IMR-90 (cell line): ENCODE results near the gene ATP5F1B. TPM values are rescaled to one million over a fixed set of nuclear protein-coding genes. Genes with fewer than 3 reads are reported as not detected.
A peak's percentile ranks its signal among the peaks of the same experiment; 100 is the strongest.

Experiments used
- ATAC-seq: fragments of 200-7000 bp; cut with Tn5 transposase; 2 replicates; pipeline ENCODE4 v1.9.1; 2020; ENCODE audit warnings: low read depth, mild to moderate bottlenecking, moderate library complexity
- BruUV-seq: library from RNA; stranded (reverse); fragments of 400-500 nt; replicated peaks from 2 replicates; lab custom pipeline; 2021; lab: Mats Ljungman, UMichigan
- CTCF ChIA-PET: fragments of 300-600 bp; formaldehyde crosslinking; extraction: SDS; loops from one replicate; lab custom pipeline; 2021; ENCODE audit warnings: antibody characterized with exemption; lab: Yijun Ruan, JAX
- POLR2A ChIA-PET: fragments of 300-600 bp; sonication (Branson Sonifier 250); formaldehyde crosslinking; loops from one replicate; lab custom pipeline; 2022; ENCODE audit warnings: antibody characterized with exemption; ENCODE audit not compliant: unreplicated experiment; lab: Charles Lee
- DNase-seq: peaks from one replicate; pipeline ENCODE4 v3.0.0; 2013
- H2AFZ ChIP-seq: replicated peaks from 2 replicates; pipeline ENCODE3; 2013; ENCODE audit warnings: low read length, mild to moderate bottlenecking; ENCODE audit not compliant: poor library complexity
- H2AK5ac ChIP-seq: 2 replicates; pipeline ENCODE4 v1.6.1; 2013; ENCODE audit warnings: low read depth, low read length, inconsistent platforms
- H2AK9ac ChIP-seq: replicated peaks from 2 replicates; pipeline ENCODE3; 2013; ENCODE audit warnings: mild to moderate bottlenecking, low read depth, low read length, moderate library complexity; ENCODE audit not compliant: poor library complexity
- H2BK120ac ChIP-seq: 2 replicates; pipeline ENCODE4 v1.6.1; 2013; ENCODE audit warnings: low read depth, low read length, inconsistent platforms
- H2BK15ac ChIP-seq: 3 replicates; pipeline ENCODE4 v1.6.1; 2013; ENCODE audit warnings: low read depth, low read length, inconsistent platforms
- H2BK20ac ChIP-seq: 2 replicates; pipeline ENCODE4 v1.6.1; 2013; ENCODE audit warnings: low read depth, mild to moderate bottlenecking, inconsistent platforms, low read length, moderate library complexity
- H2BK5ac ChIP-seq: 2 replicates; pipeline ENCODE4 v1.6.1; 2013; ENCODE audit warnings: mild to moderate bottlenecking, low read depth, low read length, inconsistent platforms; ENCODE audit not compliant: poor library complexity, severe bottlenecking
- H3K14ac ChIP-seq: replicated peaks from 2 replicates; pipeline ENCODE4 v1.6.1; 2013; ENCODE audit warnings: low read depth, low read length, inconsistent platforms
- H3K18ac ChIP-seq: 2 replicates; pipeline ENCODE4 v1.6.1; 2013; ENCODE audit warnings: low read depth, low read length, control low read depth
- H3K23ac ChIP-seq: 2 replicates; pipeline ENCODE4 v1.6.1; 2013; ENCODE audit warnings: low read depth, low read length, inconsistent platforms
- H3K27ac ChIP-seq: 2 replicates; pipeline ENCODE4 v1.5.1; 2013; ENCODE audit warnings: mild to moderate bottlenecking, control low read depth, low read length; ENCODE audit not compliant: insufficient read depth
- H3K27me3 ChIP-seq: 2 replicates; pipeline ENCODE4 v1.6.1; 2013; ENCODE audit warnings: low read length; ENCODE audit not compliant: control insufficient read depth, insufficient read depth
- H3K36me3 ChIP-seq: 2 replicates; pipeline ENCODE4 v1.6.1; 2013; ENCODE audit warnings: low read length, mixed read lengths; ENCODE audit not compliant: control insufficient read depth, insufficient read depth
- H3K4ac ChIP-seq: 2 replicates; pipeline ENCODE4 v1.6.1; 2013; ENCODE audit warnings: low read depth, low read length, inconsistent platforms
- H3K4me1 ChIP-seq: 2 replicates; pipeline ENCODE4 v1.6.1; 2013; ENCODE audit warnings: low read length, mixed read lengths; ENCODE audit not compliant: control insufficient read depth, insufficient read depth
- H3K4me2 ChIP-seq: 2 replicates; pipeline ENCODE4 v1.6.1; 2013; ENCODE audit warnings: low read depth, mild to moderate bottlenecking, control low read depth, low read length, moderate library complexity
- H3K4me3 ChIP-seq: 2 replicates; pipeline ENCODE4 v1.5.1; 2013; ENCODE audit warnings: low read depth, mild to moderate bottlenecking, control low read depth, low read length, moderate library complexity; ENCODE audit not compliant: insufficient read depth
- H3K56ac ChIP-seq: 2 replicates; pipeline ENCODE4 v1.6.1; 2013; ENCODE audit warnings: low read length, inconsistent platforms; ENCODE audit not compliant: insufficient read depth; ENCODE audit errors: extremely low read depth
- H3K79me1 ChIP-seq, 2 experiments: 2 replicates each; pipeline ENCODE4 v1.6.1; 2013; ENCODE audit warnings: low read length in 2 of 2, inconsistent platforms in 1 of 2, low read depth in 1 of 2
- H3K9ac ChIP-seq: 2 replicates; pipeline ENCODE4 v1.6.1; 2013; ENCODE audit warnings: low read depth, low read length, control low read depth
- H3K9me1 ChIP-seq: 2 replicates; pipeline ENCODE4 v1.6.1; 2013; ENCODE audit warnings: low read length, inconsistent platforms; ENCODE audit not compliant: insufficient read depth
- H3K9me3 ChIP-seq: 2 replicates; pipeline ENCODE4 v1.6.1; 2013; ENCODE audit warnings: low read length; ENCODE audit not compliant: control insufficient read depth, insufficient read depth
- H4K20me1 ChIP-seq: 2 replicates; pipeline ENCODE4 v1.6.1; 2013; ENCODE audit warnings: low read length, inconsistent platforms; ENCODE audit not compliant: insufficient read depth
- H4K5ac ChIP-seq: 2 replicates; pipeline ENCODE4 v1.6.1; 2013; ENCODE audit warnings: mild to moderate bottlenecking, low read depth, low read length, control low read depth
- H4K8ac ChIP-seq, 2 experiments: 2 replicates each; pipeline ENCODE4 v1.6.1; 2013; ENCODE audit warnings: low read depth in 2 of 2, low read length in 2 of 2, control low read depth in 1 of 2, inconsistent platforms in 1 of 2
- H4K91ac ChIP-seq: 2 replicates; pipeline ENCODE4 v1.6.1; 2013; ENCODE audit warnings: low read depth, low read length, inconsistent platforms; ENCODE audit not compliant: insufficient read depth
- CEBPB ChIP-seq: IDR thresholded peaks from 2 replicates; pipeline ENCODE4 v1.6.1; 2012; ENCODE audit warnings: low read depth, low read length, improper control_type of control experiment
- CHD1 ChIP-seq: IDR thresholded peaks from 2 replicates; pipeline ENCODE4 v1.6.1; 2012; ENCODE audit warnings: low read depth, low read length, improper control_type of control experiment
- CTCF ChIP-seq: conservative IDR thresholded peaks from 2 replicates; pipeline ENCODE4 v1.5.1; 2012; ENCODE audit warnings: mild to moderate bottlenecking, low read depth, low read length, improper control_type of control experiment
- ELK1 ChIP-seq: fragments of 150-350 bp; IDR thresholded peaks from 2 replicates; pipeline ENCODE4 v1.6.1; 2016; ENCODE audit warnings: low read depth, mild to moderate bottlenecking, low read length, moderate library complexity, borderline replicate concordance
- FOS ChIP-seq: fragments of 150-350 bp; IDR thresholded peaks from 2 replicates; pipeline ENCODE4 v1.6.1; 2016; ENCODE audit warnings: low read depth, low read length
- MAFK ChIP-seq: IDR thresholded peaks from 2 replicates; pipeline ENCODE4 v1.6.1; 2012; ENCODE audit warnings: low read depth, low read length, improper control_type of control experiment
- MAZ ChIP-seq: IDR thresholded peaks from 2 replicates; pipeline ENCODE4 v1.6.1; 2012; ENCODE audit warnings: low read depth, mild to moderate bottlenecking, low read length, improper control_type of control experiment, moderate library complexity, borderline replicate concordance
- MXI1 ChIP-seq: IDR thresholded peaks from 2 replicates; pipeline ENCODE4 v1.6.1; 2012; ENCODE audit warnings: low read depth, mild to moderate bottlenecking, low read length, moderate library complexity, borderline replicate concordance
- POLR2A ChIP-seq: IDR thresholded peaks from 2 replicates; pipeline ENCODE4 v1.6.1; 2012; ENCODE audit warnings: mild to moderate bottlenecking, low read depth, low read length
- RCOR1 ChIP-seq: IDR thresholded peaks from 2 replicates; pipeline ENCODE4 v1.6.1; 2012; ENCODE audit warnings: mild to moderate bottlenecking, low read length, improper control_type of control experiment; ENCODE audit not compliant: insufficient replicate concordance
- RFX5 ChIP-seq: IDR thresholded peaks from 2 replicates; pipeline ENCODE4 v1.8.0; 2012; ENCODE audit warnings: low read depth, mild to moderate bottlenecking, low read length, moderate library complexity
- SMC3 ChIP-seq: fragments of 150-350 bp; IDR thresholded peaks from 2 replicates; pipeline ENCODE4 v1.6.1; 2016; ENCODE audit warnings: low read depth, mild to moderate bottlenecking, antibody characterized with exemption, low read length, moderate library complexity
- USF2 ChIP-seq: fragments of 150-350 bp; IDR thresholded peaks from 2 replicates; pipeline ENCODE4 v1.6.1; 2017; ENCODE audit warnings: mild to moderate bottlenecking, antibody characterized with exemption, low read length, low read depth
- WGBS, 2 experiments: methylation state at CpG; one replicate each; pipeline versions ENCODE4 v1.1.5 to v1.1.7; 2013; ENCODE audit warnings: missing lambda C conversion rate in 2 of 2; ENCODE audit not compliant: insufficient read length in 1 of 2; ENCODE audit errors: extremely low coverage in 2 of 2; 5-methylcytosine and 5-hydroxymethylcytosine counted together
- dilution Hi-C: fragments of 300-500 bp; cut with HindIII; formaldehyde crosslinking; loops from one replicate; pipeline ENCODE4 v1.14.3; 2018; ENCODE audit warnings: low sequenced_read_pairs; ENCODE audit not compliant: unreplicated experiment
- in situ Hi-C: fragments of 300-500 bp; cut with MboI; formaldehyde crosslinking; loops from 3 replicates; pipeline ENCODE4 v1.14.3; 2019; ENCODE audit warnings: low sequenced_read_pairs, inconsistent platforms, mixed read lengths
- intact Hi-C: fragments of 100-400 bp; cut with micrococcal nuclease; formaldehyde crosslinking; loops from 2 replicates; pipeline ENCODE4 v1.10.0; 2022
- polyA plus RNA-seq, 3 experiments: library from polyadenylated mRNA; depleted of rRNA; stranded (reverse); fragments of >200 nt; gene quantifications; 2 replicates each; pipeline ENCODE4 v1.2.3, GENCODE V29; 2012; ENCODE audit warnings: low replicate concordance in 1 of 3
- total RNA-seq: library from RNA; depleted of rRNA; stranded (reverse); fragments of >200 nt; gene quantifications from 2 replicates; pipeline ENCODE4 v1.2.3, GENCODE V29; 2012

Gene ATP5F1B
- total and polyA plus RNA-seq, 2 of the 4 experiments (the other 2 are of a cell fraction): 812 to 915 TPM

- no peak for ATAC-seq
- Histone ChIP-seq H4K5ac (no peak overlapping the region), H2AFZ (no peak overlapping the region), H2BK5ac (no peak overlapping the region), H2BK120ac (no peak overlapping the region), H3K79me1 (peaks cover 6 to 29% of the 10 kb centered on the region in 2 experiments; a peak in 3 of 4 replicates), H2AK9ac (no peak overlapping the region), H3K14ac (no peak overlapping the region), H3K9ac (no peak overlapping the region), H3K27ac (no peak overlapping the region; the same call in 1 of the 2 replicates), H4K91ac (no peak overlapping the region), H3K9me1 (peaks cover 2% of the 10 kb centered on the region; the same call in 1 of the 2 replicates), H3K4ac (no peak overlapping the region), H3K36me3 (peaks cover 17% of the 10 kb centered on the region), H3K4me1 (peaks cover 6% of the 10 kb centered on the region), H2BK20ac (no peak overlapping the region), H2BK15ac (no peak overlapping the region), H3K9me3 (no peaks in the 10 kb centered on the region), H3K23ac (0 out of 2 replicates have a peak overlapping the region, but pooled peaks have one; percentile 15), H3K27me3 (no peaks in the 10 kb centered on the region), H3K4me3 (peak overlapping the region; percentile 27), H3K56ac (no peak overlapping the region), H3K4me2 (peak overlapping the region; percentile 90), H2AK5ac (no peak overlapping the region), H4K8ac (no peak overlapping the region), H4K20me1 (peaks cover 73% of the 10 kb centered on the region), H3K18ac (no peak overlapping the region)
- ChIA-PET CTCF (interaction anchor here (0.7 to 1.5 kb wide), 2 partner anchors 46 to 48 kb away, joined by 3 to 9 read pairs; no protein-coding TSS in a partner anchor), POLR2A (no interaction called here)
- BruUV-seq: no TSS peak
- TF ChIP-seq MAFK: no peak
- no peak for TF ChIP-seq RCOR1
- TF ChIP-seq ELK1: no peak
- no peak for TF ChIP-seq RFX5
- no peak for TF ChIP-seq CTCF
- TF ChIP-seq FOS: no peak
- no peak for TF ChIP-seq CEBPB
- TF ChIP-seq USF2: no peak
- TF ChIP-seq SMC3: no peak
- TF ChIP-seq CHD1: no peak
- TF ChIP-seq MAZ: no peak
- no peak for TF ChIP-seq MXI1
- no peak for TF ChIP-seq POLR2A
- no peak for DNase-seq
- WGBS, 2 experiments: no CpG with 5 or more reads among the region's 8 CpGs
- in situ Hi-C loops (no loop called here), intact Hi-C loops (loop anchor here (1.0 kb wide), 1 partner anchor 304 kb away; no protein-coding TSS in a partner anchor), dilution Hi-C loops (no loop called here)
Measured at GRCh38 chr12:56684745-56685359, 39.1 kb upstream of the ATP5F1B start.
